AG09319 (cell line): ENCODE results near the gene AGPAT2.

ENCODE experiments used
- DNase-seq: peaks from one replicate; pipeline ENCODE4 v3.0.0-alpha.2; 2010; ENCODE audit warnings: low read depth; ENCODE audit errors: extremely low read depth
- CTCF ChIP-seq: IDR thresholded peaks from 2 replicates; pipeline ENCODE4 v1.5.1; 2011; ENCODE audit warnings: low read depth, mild to moderate bottlenecking, inconsistent platforms, low read length, moderate library complexity

Gene AGPAT2

GRCh38 chr9:136655536-136656182 lies 31.6 kb downstream of the AGPAT2 start:
- no peak for TF ChIP-seq CTCF
- no peak for DNase-seq

- no peak for TF ChIP-seq CTCF
- no peak for DNase-seq
Observed at GRCh38 chr9:136654820-136655535, 32.3 kb downstream of the AGPAT2 start.

- no peak for DNase-seq
- TF ChIP-seq CTCF = no peak
Observed at GRCh38 chr9:136653323-136654079, 33.8 kb downstream of the AGPAT2 start.

- DNase-seq = no peak
- no peak for TF ChIP-seq CTCF
Observed at GRCh38 chr9:136651860-136652259, 35.4 kb downstream of the AGPAT2 start.

- no peak for DNase-seq
- no peak for TF ChIP-seq CTCF
Observed at GRCh38 chr9:136650648-136651047, 36.6 kb downstream of the AGPAT2 start.

GRCh38 chr9:136650021-136650420 lies 37.2 kb downstream of the AGPAT2 start:
- no peak for DNase-seq
- TF ChIP-seq CTCF = no peak

- no peak for TF ChIP-seq CTCF
- no peak for DNase-seq
Observed at GRCh38 chr9:136648751-136649150, 38.5 kb downstream of the AGPAT2 start.
